ENCODE results near the gene PHACTR1.

DNA sequence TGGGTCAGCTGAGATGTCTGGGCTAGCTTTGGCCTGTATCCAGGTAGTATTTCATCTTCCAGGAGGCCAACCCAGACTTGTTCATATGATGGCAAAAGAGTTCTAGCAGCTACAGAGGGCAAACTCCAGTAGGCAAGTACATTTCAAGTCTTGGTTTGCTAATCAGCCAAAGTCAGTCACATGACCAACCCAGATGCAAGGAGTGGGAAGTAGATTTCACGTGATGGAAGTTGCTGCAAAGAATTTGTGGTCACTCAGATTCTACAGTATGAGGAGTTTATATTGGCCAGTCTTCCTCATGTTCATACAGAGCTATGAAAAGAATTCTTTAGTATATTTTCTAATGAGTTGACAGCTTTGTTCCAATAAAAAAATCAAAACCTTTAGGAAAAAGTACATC is 101.8 kb downstream of the PHACTR1 start:
- TF ChIP-seq ELF4 (IDR thresholded peaks at IDR 0.05): no peak
- TF ChIP-seq BHLHE40 (IDR thresholded peaks at IDR 0.05; ENCODE audit: borderline replicate concordance): no peak
- no peak for TF ChIP-seq LEF1 (IDR thresholded peaks at IDR 0.05; ENCODE audit: borderline replicate concordance)
- no peak for TF ChIP-seq TARDBP (IDR thresholded peaks at IDR 0.05)
- TF ChIP-seq NFRKB (IDR thresholded peaks at IDR 0.05): no peak
- TF ChIP-seq FOXK2 (IDR thresholded peaks at IDR 0.05): no peak
- TF ChIP-seq HDGF (IDR thresholded peaks at IDR 0.05; ENCODE audit: borderline replicate concordance): no peak
- TF ChIP-seq SUZ12 (IDR thresholded peaks at IDR 0.05): no peak
- TF ChIP-seq FOXM1 (IDR thresholded peaks at IDR 0.05; ENCODE audit: borderline replicate concordance): no peak
- no peak for TF ChIP-seq L3MBTL2 (conservative IDR thresholded peaks at IDR 0.05)
- no peak for TF ChIP-seq ZNF384 (IDR thresholded peaks at IDR 0.05)
